ENCODE data around the gene CHMP3.

The CHMP3 gene

DNA sequence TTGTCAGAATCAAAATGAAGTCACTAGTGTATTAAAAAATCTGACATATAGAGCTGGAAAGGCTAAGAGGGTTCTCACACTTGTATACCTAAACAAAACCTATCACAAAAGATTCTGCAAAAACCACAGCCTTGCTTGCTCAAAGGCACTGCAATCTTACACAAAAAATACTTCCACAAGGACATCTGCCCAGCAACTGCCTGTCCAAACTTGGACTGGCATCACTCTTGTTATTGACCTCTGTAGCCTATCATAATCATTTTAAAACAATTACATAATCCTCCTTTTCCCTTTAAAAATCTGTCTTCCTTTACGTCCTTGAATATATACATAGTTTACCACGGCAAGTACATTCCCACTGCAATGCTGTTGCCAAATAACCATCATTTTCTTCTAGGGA is 19.9 kb downstream of the CHMP3 start:
- TF ChIP-seq, protein P1, sequence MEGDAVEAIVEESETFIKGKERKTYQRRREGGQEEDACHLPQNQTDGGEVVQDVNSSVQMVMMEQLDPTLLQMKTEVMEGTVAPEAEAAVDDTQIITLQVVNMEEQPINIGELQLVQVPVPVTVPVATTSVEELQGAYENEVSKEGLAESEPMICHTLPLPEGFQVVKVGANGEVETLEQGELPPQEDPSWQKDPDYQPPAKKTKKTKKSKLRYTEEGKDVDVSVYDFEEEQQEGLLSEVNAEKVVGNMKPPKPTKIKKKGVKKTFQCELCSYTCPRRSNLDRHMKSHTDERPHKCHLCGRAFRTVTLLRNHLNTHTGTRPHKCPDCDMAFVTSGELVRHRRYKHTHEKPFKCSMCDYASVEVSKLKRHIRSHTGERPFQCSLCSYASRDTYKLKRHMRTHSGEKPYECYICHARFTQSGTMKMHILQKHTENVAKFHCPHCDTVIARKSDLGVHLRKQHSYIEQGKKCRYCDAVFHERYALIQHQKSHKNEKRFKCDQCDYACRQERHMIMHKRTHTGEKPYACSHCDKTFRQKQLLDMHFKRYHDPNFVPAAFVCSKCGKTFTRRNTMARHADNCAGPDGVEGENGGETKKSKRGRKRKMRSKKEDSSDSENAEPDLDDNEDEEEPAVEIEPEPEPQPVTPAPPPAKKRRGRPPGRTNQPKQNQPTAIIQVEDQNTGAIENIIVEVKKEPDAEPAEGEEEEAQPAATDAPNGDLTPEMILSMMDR (IDR thresholded peaks at IDR 0.05; ENCODE audit: insufficient read depth, low read length, missing control alignments), result no peak
- CTCF ChIA-PET, result no interaction called here
- POLR2A ChIA-PET, result interaction anchor here (0.9 kb wide), 1 partner anchor 102 kb away, joined by 3 read pairs; the partner anchor contains the start of gene KDM3A
- DNase-seq (ENCODE audit: low read depth, low spot score), result no peak
- no peak overlapping the region for H3K4me3 ChIP-seq (ENCODE audit: low read depth, low read length)

GRCh38 chr2:86542814-86543213 is 20.4 kb downstream of the CHMP3 start:
- TF ChIP-seq, protein P1 (IDR thresholded peaks at IDR 0.05; ENCODE audit: insufficient read depth, low read length, missing control alignments), result no peak
- DNase-seq (ENCODE audit: low read depth, low spot score), result no peak
- CTCF ChIA-PET, result no interaction called here
- POLR2A ChIA-PET, result interaction anchor here (0.9 kb wide), 1 partner anchor 102 kb away, joined by 3 read pairs; the partner anchor contains the start of gene KDM3A
- H3K4me3 ChIP-seq (ENCODE audit: low read depth, low read length), result no peak overlapping the region

GRCh38 chr2:86541334-86541733 is 21.9 kb downstream of the CHMP3 start:
- ChIA-PET CTCF (no interaction called here), POLR2A (no interaction called here)
- DNase-seq (ENCODE audit: low read depth, low spot score), result no peak
- TF ChIP-seq, protein P1 (IDR thresholded peaks at IDR 0.05; ENCODE audit: insufficient read depth, low read length, missing control alignments), result no peak
- no peak overlapping the region for H3K4me3 ChIP-seq (ENCODE audit: low read depth, low read length)

DNA sequence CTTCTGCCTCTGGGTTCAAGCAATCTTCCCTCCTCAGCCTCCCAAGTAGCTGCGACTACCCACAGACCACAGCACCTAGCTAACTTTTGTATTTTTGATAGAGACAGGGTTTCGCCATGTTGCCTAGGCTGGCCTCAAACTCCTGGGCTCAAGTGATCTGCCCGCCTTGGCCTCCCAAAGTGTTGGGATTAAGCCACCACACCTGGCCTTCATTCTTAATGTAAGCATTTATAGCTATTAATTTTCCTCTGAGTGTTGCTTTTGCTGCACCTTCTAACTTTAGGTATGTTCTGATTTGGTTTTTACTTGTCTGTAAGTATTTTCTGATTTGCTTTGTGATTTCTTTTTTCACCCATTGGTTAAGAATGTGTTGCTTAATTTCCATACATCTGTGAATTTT is 29.7 kb downstream of the CHMP3 start:
- H3K4me3 ChIP-seq (ENCODE audit: low read depth, low read length), result no peak overlapping the region
- TF ChIP-seq, protein P1 (IDR thresholded peaks at IDR 0.05; ENCODE audit: insufficient read depth, low read length, missing control alignments), result no peak
- ChIA-PET CTCF (no interaction called here), POLR2A (no interaction called here)
- no peak for DNase-seq (ENCODE audit: low read depth, low spot score)

GRCh38 chr2:86525421-86526340 is 37.6 kb downstream of the CHMP3 start:
- TF ChIP-seq, protein P1 (IDR thresholded peaks at IDR 0.05; ENCODE audit: insufficient read depth, low read length, missing control alignments), result no peak
- DNase-seq (ENCODE audit: low read depth, low spot score), result no peak
- ChIA-PET POLR2A (no interaction called here), CTCF (interaction anchor here (0.6 kb wide), 2 partner anchors 79 to 157 kb away, joined by 3 read pairs; no protein-coding TSS in a partner anchor)
- H3K4me3 ChIP-seq (ENCODE audit: low read depth, low read length), result no peak overlapping the region

DNA sequence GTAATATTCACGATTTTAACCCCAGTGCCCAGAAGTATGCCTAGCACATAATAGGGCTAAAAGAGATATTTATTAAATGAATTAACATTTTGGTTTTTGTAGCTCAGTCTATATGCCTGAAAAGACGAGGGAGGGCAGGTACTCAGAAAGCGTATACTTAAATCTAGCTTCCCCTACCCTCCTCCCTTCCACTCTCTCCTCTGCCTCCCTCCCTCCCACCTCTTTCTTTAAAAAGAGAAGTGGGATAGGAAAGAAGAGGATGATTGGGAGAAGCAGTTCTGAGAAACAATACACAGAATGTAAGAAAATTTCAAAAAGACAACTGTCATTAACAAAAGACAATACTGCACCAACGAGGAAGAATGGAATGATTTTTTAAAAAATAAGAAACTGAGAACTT is 39.8 kb downstream of the CHMP3 start:
- POLR2A ChIA-PET, result no interaction called here
- CTCF ChIA-PET, result no interaction called here
- DNase-seq (ENCODE audit: low read depth, low spot score), result no peak
- TF ChIP-seq, protein P1 (IDR thresholded peaks at IDR 0.05; ENCODE audit: insufficient read depth, low read length, missing control alignments), result no peak
- H3K4me3 ChIP-seq (ENCODE audit: low read depth, low read length), result no peak overlapping the region

All from AG04449 (cell line).